SU-DHL-6 (cell line): ENCODE measurements around the gene CPT1C.

Experiments used
- H2AFZ ChIP-seq: fragments of 200-600 bp; sonication (generic); 2 replicates; pipeline ENCODE4 v1.6.1; 2014; ENCODE audit warnings: low read depth, mild to moderate bottlenecking, moderate library complexity, mixed read lengths, antibody characterized with exemption, low read length; ENCODE audit not compliant: severe bottlenecking
- H3F3A ChIP-seq: fragments of 200-600 bp; shearing (Covaris generic); 2 replicates; pipeline ENCODE4 v1.6.0; 2016; ENCODE audit warnings: antibody characterized with exemption, mild to moderate bottlenecking; ENCODE audit not compliant: insufficient read depth
- H3K27ac ChIP-seq: fragments of 200-600 bp; sonication (generic); 2 replicates; pipeline ENCODE4 v1.5.1; 2016; ENCODE audit warnings: low read depth, mild to moderate bottlenecking, low read length, moderate library complexity, mixed read lengths
- H3K27me3 ChIP-seq: fragments of 200-600 bp; sonication (generic), shearing (Covaris generic); 2 replicates; pipeline ENCODE4 v1.6.0; 2014; ENCODE audit warnings: mild to moderate bottlenecking, low read length
- H3K36me3 ChIP-seq: fragments of 200-600 bp; sonication (generic); 2 replicates; pipeline ENCODE4 v1.6.1; 2014; ENCODE audit warnings: mild to moderate bottlenecking, low read length, mixed read lengths
- H3K4me2 ChIP-seq: fragments of 300-600, 200-600 bp; shearing (Covaris generic), sonication (generic); 2 replicates; pipeline ENCODE4 v1.6.0; 2014; ENCODE audit warnings: low read length, low read depth, mild to moderate bottlenecking; ENCODE audit not compliant: poor library complexity, severe bottlenecking
- H3K4me3 ChIP-seq: fragments of 200-600 bp; sonication (generic); 2 replicates; pipeline ENCODE4 v1.5.1; 2014; ENCODE audit warnings: antibody characterized with exemption, low read length, mild to moderate bottlenecking, mixed read lengths; ENCODE audit not compliant: insufficient read depth, poor library complexity, severe bottlenecking
- H3K79me2 ChIP-seq: fragments of 200-600 bp; sonication (generic); 2 replicates; pipeline ENCODE4 v1.6.1; 2014; ENCODE audit warnings: mild to moderate bottlenecking, low read length, moderate library complexity; ENCODE audit not compliant: insufficient read depth
- H3K9ac ChIP-seq: fragments of 200-600 bp; sonication (generic); 2 replicates; pipeline ENCODE4 v1.7.0; 2014; ENCODE audit warnings: mild to moderate bottlenecking, low read length
- H3K9me2 ChIP-seq: fragments of 200-600 bp; sonication (generic); replicated peaks from 2 replicates; pipeline ENCODE4 v1.6.1; 2014; ENCODE audit warnings: low read length; ENCODE audit not compliant: insufficient read depth
- H3K9me3 ChIP-seq: fragments of 200-600 bp; sonication (generic); 2 replicates; pipeline ENCODE4 v1.6.1; 2014; ENCODE audit warnings: low read length, mixed read lengths; ENCODE audit not compliant: insufficient read depth
- H4K20me1 ChIP-seq: fragments of 200-600 bp; sonication (generic); 2 replicates; pipeline ENCODE4 v1.6.1; 2014; ENCODE audit warnings: low read depth, mild to moderate bottlenecking, antibody characterized with exemption, low read length, moderate library complexity, mixed read lengths
- CTCF ChIP-seq: fragments of 200-600 bp; sonication (generic); IDR thresholded peaks from one replicate; pipeline ENCODE4 v1.5.1; 2017; ENCODE audit warnings: antibody characterized with exemption, mild to moderate bottlenecking, low read length, moderate library complexity; ENCODE audit not compliant: insufficient read depth, poor library complexity, severe bottlenecking
- EZH2phosphoT487 ChIP-seq: fragments of 200-600 bp; sonication (generic), shearing (Covaris generic); conservative IDR thresholded peaks from 2 replicates; pipeline ENCODE4 v1.6.1; 2018; ENCODE audit warnings: mild to moderate bottlenecking, antibody characterized with exemption, low read length, moderate library complexity, mixed read lengths

The CPT1C gene

DNA sequence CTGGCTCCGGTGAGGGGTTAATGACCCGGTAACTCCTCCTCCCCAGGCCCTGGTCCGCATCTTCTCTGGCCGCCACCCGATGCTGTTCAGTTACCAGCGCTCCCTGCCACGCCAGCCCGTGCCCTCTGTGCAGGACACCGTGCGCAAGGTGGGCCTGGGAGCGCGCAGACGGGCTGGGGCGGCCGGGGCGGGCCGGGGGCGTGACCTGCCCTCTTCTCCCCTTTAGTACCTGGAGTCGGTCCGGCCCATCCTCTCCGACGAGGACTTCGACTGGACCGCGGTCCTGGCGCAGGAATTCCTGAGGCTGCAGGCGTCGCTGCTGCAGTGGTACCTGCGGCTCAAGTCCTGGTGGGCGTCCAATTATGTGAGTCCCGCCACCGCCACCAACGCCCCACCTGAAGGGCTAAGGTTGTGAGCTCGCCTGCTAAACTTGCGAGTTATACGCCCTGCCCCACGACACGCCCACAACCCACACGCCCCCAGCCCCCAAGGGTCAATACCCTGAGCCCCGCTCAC, 10.4 kb downstream of the CPT1C start:
- no peak overlapping the region for H3K4me2 ChIP-seq
- H3K27ac ChIP-seq = no peak overlapping the region
- no peaks in the 10 kb centered on the region for H3K27me3 ChIP-seq
- no peak overlapping the region for H2AFZ ChIP-seq
- H3K9me3 ChIP-seq = no peaks in the 10 kb centered on the region
- no peaks in the 10 kb centered on the region for H3K9me2 ChIP-seq
- H3K4me3 ChIP-seq = no peak overlapping the region
- TF ChIP-seq CTCF (no peak), EZH2phosphoT487 (no peak)
- no peaks in the 10 kb centered on the region for H4K20me1 ChIP-seq
- H3F3A ChIP-seq = no peaks in the 10 kb centered on the region
- H3K9ac ChIP-seq = no peak overlapping the region
- no peaks in the 10 kb centered on the region for H3K36me3 ChIP-seq
- no peaks in the 10 kb centered on the region for H3K79me2 ChIP-seq

DNA sequence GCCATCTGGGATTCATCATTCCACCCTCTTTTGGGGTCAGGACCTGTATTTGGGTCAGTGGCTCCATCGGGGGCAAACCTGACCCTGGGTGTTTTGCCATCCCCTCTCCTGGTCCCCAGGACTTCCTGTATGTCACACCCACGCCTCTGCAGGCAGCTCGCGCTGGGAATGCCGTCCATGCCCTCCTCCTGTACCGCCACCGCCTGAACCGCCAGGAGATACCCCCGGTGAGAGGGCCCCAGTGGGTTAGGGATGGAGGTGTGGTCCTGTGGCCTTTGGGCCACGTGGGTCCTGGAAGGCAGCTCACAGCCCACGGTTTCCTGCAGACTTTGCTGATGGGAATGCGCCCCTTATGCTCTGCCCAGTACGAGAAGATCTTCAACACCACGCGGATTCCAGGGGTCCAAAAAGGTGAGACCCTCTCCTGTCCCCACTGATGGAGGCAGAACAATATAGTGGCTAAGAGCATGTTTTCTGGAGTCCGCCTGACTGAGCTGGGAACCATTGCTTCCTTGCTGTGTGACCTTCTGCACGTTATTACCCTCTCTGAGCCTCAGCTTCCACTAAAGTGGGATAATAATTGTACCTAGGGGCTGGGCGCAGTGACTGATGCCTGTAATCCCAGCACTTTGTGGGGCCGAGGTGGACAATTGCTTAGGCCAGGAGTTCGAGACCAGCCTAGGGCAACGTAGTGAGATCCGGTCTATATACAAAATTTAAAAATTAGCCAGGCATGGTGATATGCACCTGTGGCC, 14.1 kb downstream of the CPT1C start:
- Histone ChIP-seq H3K4me3 (no peak overlapping the region), H2AFZ (no peak overlapping the region), H3K9me3 (no peaks in the 10 kb centered on the region), H4K20me1 (no peaks in the 10 kb centered on the region), H3K27me3 (no peaks in the 10 kb centered on the region), H3K9me2 (no peaks in the 10 kb centered on the region), H3K79me2 (no peaks in the 10 kb centered on the region), H3K9ac (no peak overlapping the region), H3F3A (no peaks in the 10 kb centered on the region), H3K27ac (no peak overlapping the region), H3K36me3 (no peaks in the 10 kb centered on the region), H3K4me2 (no peak overlapping the region)
- TF ChIP-seq EZH2phosphoT487 (no peak), CTCF (no peak)

- H3K9ac ChIP-seq = no peak overlapping the region
- H3K27ac ChIP-seq = no peak overlapping the region
- no peaks in the 10 kb centered on the region for H3K27me3 ChIP-seq
- H2AFZ ChIP-seq = no peak overlapping the region
- H3K9me3 ChIP-seq = no peaks in the 10 kb centered on the region
- H4K20me1 ChIP-seq = no peaks in the 10 kb centered on the region
- no peaks in the 10 kb centered on the region for H3F3A ChIP-seq
- TF ChIP-seq EZH2phosphoT487 (no peak), CTCF (no peak)
- H3K9me2 ChIP-seq = no peaks in the 10 kb centered on the region
- no peak overlapping the region for H3K4me3 ChIP-seq
- no peaks in the 10 kb centered on the region for H3K79me2 ChIP-seq
- no peaks in the 10 kb centered on the region for H3K36me3 ChIP-seq
- no peak overlapping the region for H3K4me2 ChIP-seq
Measured at GRCh38 chr19:49705919-49706318, 15.0 kb downstream of the CPT1C start.
